Gastroesophageal sphincter (tissue), 3 donors: ENCODE data around the gene ARHGAP24.

Source experiments
- POLR2A ChIP-seq, 2 donors: fragments of 450-650 bp; IDR thresholded peaks; one replicate each; pipeline ENCODE4 v1.6.1; 2017; ENCODE audit warnings: antibody characterized with exemption in 2 of 2, mild to moderate bottlenecking in 2 of 2, moderate library complexity in 1 of 2
- POLR2AphosphoS5 ChIP-seq: sonication (generic); formaldehyde crosslinking; IDR thresholded peaks from one replicate; pipeline ENCODE4 v1.6.1; 2017; ENCODE audit warnings: antibody characterized with exemption
- TF ChIP-seq, protein P1 (sequence below), 4 experiments: fragments of 200-600 bp in 2 of 4; fragments of 450-650 bp in 2 of 4; sonication (generic) in 1 of 4; IDR thresholded peaks; one replicate each; pipeline ENCODE4 v1.5.1; 2017 to 2019; ENCODE audit warnings: antibody characterized with exemption in 4 of 4, mild to moderate bottlenecking in 2 of 4, moderate library complexity in 2 of 4

DNA sequence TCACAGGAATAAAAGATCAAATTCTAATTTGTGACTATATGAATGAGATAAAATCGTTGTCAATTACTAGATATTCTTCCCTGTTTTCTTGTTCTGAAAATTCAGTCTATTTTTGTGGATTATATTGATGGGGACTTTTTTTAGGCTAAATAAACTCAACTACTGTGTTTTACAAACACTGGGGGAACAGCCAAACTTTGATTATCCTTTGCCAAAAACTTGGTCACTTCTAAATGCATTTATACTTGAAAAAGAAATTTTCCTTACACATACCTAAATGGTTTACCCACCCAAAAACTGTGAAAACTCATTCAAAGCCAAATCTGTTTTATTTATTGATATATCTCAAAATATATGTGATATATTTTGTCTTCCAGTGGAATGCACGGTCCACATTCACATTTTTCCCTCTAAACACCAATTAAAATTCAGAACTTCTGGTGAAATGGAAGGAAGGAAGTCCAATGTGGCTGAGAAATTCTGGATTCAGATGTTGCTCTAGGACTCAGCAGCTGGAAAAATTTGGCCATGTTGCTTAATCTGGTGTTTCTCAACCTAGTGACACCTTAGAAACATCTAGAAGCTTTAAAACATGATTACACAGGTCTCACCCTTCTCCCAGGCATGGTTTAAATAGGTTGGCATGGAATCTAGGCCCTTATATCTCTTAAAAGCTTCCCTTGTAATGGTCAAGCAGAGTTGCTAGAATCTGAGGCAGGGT lies 28.6 kb upstream of the ARHGAP24 start:
- TF ChIP-seq POLR2A (IDR thresholded peaks at IDR 0.05) (no peak), POLR2AphosphoS5 (no peak)
- TF ChIP-seq, protein P1, sequence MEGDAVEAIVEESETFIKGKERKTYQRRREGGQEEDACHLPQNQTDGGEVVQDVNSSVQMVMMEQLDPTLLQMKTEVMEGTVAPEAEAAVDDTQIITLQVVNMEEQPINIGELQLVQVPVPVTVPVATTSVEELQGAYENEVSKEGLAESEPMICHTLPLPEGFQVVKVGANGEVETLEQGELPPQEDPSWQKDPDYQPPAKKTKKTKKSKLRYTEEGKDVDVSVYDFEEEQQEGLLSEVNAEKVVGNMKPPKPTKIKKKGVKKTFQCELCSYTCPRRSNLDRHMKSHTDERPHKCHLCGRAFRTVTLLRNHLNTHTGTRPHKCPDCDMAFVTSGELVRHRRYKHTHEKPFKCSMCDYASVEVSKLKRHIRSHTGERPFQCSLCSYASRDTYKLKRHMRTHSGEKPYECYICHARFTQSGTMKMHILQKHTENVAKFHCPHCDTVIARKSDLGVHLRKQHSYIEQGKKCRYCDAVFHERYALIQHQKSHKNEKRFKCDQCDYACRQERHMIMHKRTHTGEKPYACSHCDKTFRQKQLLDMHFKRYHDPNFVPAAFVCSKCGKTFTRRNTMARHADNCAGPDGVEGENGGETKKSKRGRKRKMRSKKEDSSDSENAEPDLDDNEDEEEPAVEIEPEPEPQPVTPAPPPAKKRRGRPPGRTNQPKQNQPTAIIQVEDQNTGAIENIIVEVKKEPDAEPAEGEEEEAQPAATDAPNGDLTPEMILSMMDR (IDR thresholded peaks at IDR 0.05): no peak
